Panc1 (cell line): Measurements from ENCODE around the gene KDM2B.

Source experiments
- CTCF ChIP-seq: fragments of 450-650 bp; IDR thresholded peaks from 2 replicates; pipeline ENCODE4 v1.5.1; 2017; ENCODE audit warnings: mild to moderate bottlenecking
- POLR2AphosphoS5 ChIP-seq: IDR thresholded peaks from 2 replicates; pipeline ENCODE4 v1.6.1; 2012; ENCODE audit warnings: mild to moderate bottlenecking, low read depth, low read length, moderate library complexity
- SIN3A ChIP-seq: IDR thresholded peaks from 2 replicates; pipeline ENCODE4 v1.6.1; 2012; ENCODE audit warnings: low read depth, mild to moderate bottlenecking, low read length, moderate library complexity, borderline replicate concordance; ENCODE audit not compliant: insufficient read depth
- TF ChIP-seq, protein P1 (sequence below), 2 experiments: IDR thresholded peaks; 2 replicates each; pipeline ENCODE4 v1.6.1; 2011 to 2012; ENCODE audit warnings: low read depth in 2 of 2, control low read depth in 1 of 2, low read length in 1 of 2, mild to moderate bottlenecking in 1 of 2, moderate library complexity in 1 of 2; ENCODE audit not compliant: insufficient read depth in 1 of 2

DNA sequence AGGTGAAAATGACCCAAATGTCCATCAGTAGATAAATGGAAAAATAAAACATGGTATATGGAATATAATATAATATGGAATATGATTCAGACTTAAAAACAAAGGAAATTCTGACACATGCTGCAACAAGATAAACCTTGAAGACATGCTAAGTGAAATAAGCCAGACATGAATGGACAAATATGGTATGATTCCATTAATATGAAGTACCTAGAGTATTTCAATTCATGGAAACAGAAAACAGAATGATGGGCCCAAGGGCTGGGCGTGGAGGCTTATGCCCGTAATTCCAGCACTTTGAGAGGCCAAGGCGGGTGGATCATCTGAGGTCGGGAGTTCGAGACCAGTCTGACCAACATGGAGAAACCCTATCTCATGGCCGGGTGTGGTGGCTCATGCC is 22.8 kb upstream of the KDM2B start:
- TF ChIP-seq CTCF: no peak
- TF ChIP-seq SIN3A: no peak
- TF ChIP-seq, protein P1, sequence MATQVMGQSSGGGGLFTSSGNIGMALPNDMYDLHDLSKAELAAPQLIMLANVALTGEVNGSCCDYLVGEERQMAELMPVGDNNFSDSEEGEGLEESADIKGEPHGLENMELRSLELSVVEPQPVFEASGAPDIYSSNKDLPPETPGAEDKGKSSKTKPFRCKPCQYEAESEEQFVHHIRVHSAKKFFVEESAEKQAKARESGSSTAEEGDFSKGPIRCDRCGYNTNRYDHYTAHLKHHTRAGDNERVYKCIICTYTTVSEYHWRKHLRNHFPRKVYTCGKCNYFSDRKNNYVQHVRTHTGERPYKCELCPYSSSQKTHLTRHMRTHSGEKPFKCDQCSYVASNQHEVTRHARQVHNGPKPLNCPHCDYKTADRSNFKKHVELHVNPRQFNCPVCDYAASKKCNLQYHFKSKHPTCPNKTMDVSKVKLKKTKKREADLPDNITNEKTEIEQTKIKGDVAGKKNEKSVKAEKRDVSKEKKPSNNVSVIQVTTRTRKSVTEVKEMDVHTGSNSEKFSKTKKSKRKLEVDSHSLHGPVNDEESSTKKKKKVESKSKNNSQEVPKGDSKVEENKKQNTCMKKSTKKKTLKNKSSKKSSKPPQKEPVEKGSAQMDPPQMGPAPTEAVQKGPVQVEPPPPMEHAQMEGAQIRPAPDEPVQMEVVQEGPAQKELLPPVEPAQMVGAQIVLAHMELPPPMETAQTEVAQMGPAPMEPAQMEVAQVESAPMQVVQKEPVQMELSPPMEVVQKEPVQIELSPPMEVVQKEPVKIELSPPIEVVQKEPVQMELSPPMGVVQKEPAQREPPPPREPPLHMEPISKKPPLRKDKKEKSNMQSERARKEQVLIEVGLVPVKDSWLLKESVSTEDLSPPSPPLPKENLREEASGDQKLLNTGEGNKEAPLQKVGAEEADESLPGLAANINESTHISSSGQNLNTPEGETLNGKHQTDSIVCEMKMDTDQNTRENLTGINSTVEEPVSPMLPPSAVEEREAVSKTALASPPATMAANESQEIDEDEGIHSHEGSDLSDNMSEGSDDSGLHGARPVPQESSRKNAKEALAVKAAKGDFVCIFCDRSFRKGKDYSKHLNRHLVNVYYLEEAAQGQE (IDR thresholded peaks at IDR 0.05; ENCODE audit: insufficient read depth in 1 of 2, low read depth in 2 of 2, low read length in 1 of 2): no peak
- no peak for TF ChIP-seq POLR2AphosphoS5
